Hepatocyte (in vitro differentiated cells): ENCODE measurements around the gene DGKZ.

Source experiments
- EZH2 ChIP-seq: fragments of 200-600 bp; sonication (generic); IDR thresholded peaks from 2 replicates; pipeline ENCODE4 v1.6.1; 2016; ENCODE audit warnings: antibody characterized with exemption, mild to moderate bottlenecking, borderline replicate concordance
- TF ChIP-seq, protein P1 (sequence below): fragments of 200-600 bp; sonication (generic); IDR thresholded peaks from 2 replicates; pipeline ENCODE4 v1.5.1; 2016; ENCODE audit warnings: antibody characterized with exemption, mild to moderate bottlenecking; ENCODE audit not compliant: poor library complexity

DNA sequence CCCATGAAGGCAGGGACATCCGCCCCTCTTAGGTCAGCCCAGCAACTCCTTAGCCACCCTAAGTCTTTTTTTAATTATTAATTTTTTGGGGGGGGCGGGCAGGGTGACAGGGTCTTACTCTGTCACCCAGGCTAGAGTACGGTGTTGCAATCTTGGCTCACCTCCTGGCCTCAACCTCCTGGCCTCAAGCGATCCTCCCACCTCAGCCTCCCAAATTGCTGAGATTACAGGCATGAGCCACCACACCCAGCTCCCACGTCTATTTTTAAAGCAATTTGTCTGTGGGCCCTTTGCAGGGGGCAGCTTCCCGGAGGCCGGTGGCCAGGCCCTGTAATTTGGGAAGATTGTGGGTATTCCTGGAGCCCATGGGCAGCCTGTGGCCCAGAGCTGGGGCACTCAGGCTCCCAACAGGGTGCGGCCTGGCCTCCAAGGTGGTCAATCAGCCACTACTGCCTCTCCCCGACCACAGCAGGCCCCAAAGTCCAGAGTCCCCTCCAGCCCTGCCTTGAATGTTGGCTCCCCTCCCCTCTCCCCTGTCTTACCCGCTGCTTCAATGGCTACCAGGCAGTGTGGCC lies 42.6 kb upstream of the DGKZ start:
- TF ChIP-seq EZH2, result no peak
- TF ChIP-seq, protein P1, sequence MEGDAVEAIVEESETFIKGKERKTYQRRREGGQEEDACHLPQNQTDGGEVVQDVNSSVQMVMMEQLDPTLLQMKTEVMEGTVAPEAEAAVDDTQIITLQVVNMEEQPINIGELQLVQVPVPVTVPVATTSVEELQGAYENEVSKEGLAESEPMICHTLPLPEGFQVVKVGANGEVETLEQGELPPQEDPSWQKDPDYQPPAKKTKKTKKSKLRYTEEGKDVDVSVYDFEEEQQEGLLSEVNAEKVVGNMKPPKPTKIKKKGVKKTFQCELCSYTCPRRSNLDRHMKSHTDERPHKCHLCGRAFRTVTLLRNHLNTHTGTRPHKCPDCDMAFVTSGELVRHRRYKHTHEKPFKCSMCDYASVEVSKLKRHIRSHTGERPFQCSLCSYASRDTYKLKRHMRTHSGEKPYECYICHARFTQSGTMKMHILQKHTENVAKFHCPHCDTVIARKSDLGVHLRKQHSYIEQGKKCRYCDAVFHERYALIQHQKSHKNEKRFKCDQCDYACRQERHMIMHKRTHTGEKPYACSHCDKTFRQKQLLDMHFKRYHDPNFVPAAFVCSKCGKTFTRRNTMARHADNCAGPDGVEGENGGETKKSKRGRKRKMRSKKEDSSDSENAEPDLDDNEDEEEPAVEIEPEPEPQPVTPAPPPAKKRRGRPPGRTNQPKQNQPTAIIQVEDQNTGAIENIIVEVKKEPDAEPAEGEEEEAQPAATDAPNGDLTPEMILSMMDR, result no peak
